GM10266 (cell line): Measurements from ENCODE around the gene ARMC9.

Experiments
- DNase-seq: peaks from one replicate; pipeline ENCODE4 v3.0.0; 2012; ENCODE audit errors: extremely low spot score
- TF ChIP-seq, protein P1 (sequence below): IDR thresholded peaks from 2 replicates; pipeline ENCODE4 v1.5.1; 2012; ENCODE audit warnings: mild to moderate bottlenecking, low read depth; ENCODE audit not compliant: control insufficient read depth, insufficient read depth; ENCODE audit errors: missing control alignments

The ARMC9 gene

DNA sequence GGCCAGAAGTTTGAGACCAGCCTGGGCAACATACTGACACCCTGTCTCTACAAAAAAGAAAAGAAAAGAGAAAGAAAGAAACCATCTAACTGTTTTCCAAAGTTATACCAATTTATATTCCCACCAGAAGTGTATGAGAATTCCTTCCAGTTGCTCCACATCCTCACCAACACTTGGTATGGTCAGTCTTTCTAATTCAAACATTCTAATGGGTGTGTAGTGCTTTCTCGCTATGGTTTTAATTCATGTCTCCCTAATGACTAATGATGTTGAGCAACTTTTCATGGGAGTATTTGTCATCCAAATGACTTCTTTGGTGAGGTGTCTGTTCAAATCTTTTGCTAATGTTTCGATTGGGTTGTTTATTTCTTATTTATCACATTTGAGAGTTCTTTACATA is 186.5 kb downstream of the ARMC9 start:
- DNase-seq, result no peak

DNA sequence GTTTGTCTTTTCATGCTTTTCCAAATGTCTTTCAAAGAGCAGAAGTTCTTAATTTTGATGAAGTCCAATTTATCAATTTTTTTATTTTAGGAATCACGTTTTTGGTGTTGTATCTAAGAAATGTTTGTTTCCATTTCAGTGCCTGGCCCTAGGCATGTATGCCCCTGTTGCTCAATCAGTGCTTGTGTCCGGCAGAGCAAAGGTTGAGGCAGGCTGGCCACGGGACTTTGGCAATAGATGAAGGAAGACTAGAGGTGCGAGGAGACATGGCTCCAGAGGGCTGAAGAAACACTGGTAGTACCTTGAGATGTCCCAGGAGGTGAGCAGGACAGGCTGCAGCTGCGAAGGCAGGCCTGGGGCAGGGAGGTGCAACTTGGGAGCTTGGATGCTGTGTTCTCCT is 187.0 kb downstream of the ARMC9 start:
- TF ChIP-seq, protein P1, sequence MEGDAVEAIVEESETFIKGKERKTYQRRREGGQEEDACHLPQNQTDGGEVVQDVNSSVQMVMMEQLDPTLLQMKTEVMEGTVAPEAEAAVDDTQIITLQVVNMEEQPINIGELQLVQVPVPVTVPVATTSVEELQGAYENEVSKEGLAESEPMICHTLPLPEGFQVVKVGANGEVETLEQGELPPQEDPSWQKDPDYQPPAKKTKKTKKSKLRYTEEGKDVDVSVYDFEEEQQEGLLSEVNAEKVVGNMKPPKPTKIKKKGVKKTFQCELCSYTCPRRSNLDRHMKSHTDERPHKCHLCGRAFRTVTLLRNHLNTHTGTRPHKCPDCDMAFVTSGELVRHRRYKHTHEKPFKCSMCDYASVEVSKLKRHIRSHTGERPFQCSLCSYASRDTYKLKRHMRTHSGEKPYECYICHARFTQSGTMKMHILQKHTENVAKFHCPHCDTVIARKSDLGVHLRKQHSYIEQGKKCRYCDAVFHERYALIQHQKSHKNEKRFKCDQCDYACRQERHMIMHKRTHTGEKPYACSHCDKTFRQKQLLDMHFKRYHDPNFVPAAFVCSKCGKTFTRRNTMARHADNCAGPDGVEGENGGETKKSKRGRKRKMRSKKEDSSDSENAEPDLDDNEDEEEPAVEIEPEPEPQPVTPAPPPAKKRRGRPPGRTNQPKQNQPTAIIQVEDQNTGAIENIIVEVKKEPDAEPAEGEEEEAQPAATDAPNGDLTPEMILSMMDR, result no peak
- no peak for DNase-seq

More for the DNA sequence above, 186.5 kb downstream of the ARMC9 start:
- TF ChIP-seq, protein P1, result no peak

DNA sequence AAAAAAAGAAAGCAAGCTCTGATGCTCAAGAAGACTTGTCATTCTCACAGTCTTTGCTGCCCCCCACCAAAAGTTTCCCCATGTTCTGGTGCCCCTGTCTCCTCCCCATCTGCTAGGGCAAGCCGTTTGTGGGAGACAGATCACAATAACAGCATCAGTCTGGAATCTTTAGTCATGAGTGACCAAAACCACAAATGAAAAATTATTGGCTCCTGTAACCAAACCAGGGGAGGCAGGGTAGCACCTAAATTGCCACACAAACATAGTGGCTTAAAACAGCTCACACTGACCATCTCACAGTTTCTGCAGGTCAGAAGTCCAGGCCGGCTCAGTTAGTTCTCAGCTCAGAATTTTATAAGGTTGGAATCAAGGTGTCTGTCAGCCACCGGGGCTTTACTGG is 188.0 kb downstream of the ARMC9 start:
- no peak for DNase-seq
- TF ChIP-seq, protein P1, result no peak

DNA sequence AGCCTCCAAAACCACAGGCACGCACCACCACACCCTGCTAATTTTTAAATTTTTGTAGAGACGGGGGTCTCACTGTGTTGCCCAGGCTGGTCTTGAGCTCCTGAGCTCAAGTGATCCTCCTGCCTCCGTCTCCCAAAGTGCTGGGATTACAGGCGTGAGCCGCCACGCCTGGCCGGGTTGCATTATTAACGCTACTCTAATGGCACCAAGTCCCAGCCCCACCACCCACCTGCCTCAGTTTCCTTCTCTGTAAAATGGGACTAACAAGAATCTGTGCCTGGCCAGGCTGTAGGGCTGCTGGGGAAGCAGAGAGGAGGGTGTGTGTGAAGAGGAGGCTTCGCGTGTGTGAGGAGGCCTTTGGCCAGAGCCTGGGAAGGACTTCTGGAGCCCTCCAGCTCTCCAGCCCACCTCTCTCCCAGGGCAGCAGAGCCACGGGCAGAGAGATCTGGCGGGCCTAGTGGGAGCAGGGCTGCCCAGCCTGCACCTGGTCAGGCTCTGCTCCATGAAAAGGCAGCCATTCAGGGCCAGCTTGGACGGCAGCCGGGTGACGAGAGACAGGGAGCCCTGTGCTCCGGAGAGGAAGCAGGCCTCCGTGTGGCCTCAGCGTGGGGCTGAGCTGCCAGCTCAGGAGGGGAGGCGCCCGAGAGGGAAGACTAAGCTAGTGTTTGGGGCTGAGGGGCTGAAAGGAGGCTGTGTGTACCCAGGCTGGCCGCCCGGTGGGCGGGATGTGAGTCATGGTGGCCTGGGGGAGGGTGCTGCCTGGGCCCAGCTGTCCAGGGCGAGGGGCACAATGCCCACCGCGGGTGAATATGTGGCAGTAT is 189.7 kb downstream of the ARMC9 start:
- TF ChIP-seq, protein P1, result no peak
- no peak for DNase-seq

DNA sequence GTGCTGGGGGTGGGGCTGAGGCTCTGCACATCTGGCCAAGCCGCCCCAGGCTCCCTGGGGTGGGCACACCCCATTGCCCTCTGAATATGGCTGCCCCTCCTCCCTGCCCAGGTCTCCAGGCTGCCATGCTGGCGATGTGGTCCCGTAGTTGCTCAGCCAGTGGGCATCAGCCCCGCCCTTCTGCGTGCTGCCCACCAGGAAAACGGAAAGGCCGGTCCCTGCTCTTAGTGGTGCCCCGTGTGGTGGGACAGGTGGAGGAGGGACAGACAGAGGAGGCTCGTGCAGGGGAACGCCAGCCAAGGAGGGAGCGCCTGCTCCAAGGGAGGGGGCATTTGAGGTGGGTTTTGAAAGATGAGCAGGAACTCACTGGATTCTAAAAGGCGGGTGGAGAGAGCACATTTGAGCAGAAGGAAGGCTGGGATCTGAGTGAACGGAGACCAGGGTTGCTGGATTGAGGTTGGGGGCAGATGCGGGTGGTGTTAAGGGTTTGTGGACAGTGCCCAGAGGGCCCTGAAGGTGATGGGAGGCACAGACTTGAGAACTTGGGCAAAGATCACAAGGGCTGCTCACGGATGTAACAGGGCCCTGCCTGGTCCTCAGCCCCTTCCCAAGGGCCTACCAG is 190.4 kb downstream of the ARMC9 start:
- DNase-seq, result no peak
- TF ChIP-seq, protein P1, result no peak

DNA sequence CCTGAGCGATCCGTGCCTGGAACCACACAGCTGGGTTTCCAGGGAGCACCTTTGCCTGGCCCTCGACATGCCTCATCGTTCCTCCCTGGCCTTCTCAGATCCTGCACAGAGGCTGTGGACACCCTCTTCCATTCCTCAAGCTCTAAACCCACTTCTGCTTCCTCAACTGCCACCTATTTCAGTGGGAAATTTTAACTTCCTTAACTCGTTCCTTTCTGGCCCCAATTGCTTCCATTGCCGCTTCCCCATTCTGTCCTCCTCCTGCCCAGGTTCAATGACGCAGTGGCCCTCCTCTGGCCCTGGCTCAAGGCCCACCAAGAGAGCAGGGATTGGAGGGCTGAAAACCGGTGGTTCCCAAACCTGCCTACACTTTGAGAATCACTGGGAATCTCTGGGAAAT is 192.2 kb downstream of the ARMC9 start:
- DNase-seq, result no peak

More for the DNA sequence above, 192.2 kb downstream of the ARMC9 start:
- TF ChIP-seq, protein P1, result no peak
